GM12892 (cell line): ENCODE results near the gene FOXE1.

Source experiments
- DNase-seq: peaks from one replicate; pipeline ENCODE4 v3.0.0; 2011; ENCODE audit not compliant: insufficient read length
- FAIRE-seq: peaks from 2 replicates; lab custom pipeline; 2011; peaks lifted over from hg19 to GRCh38; lab: Jason Lieb, UNC
- POLR2A ChIP-seq: IDR thresholded peaks from 2 replicates; pipeline ENCODE4 v1.6.1; 2011; ENCODE audit warnings: low read depth, low read length, control low read depth
- POLR2AphosphoS5 ChIP-seq: IDR thresholded peaks from 2 replicates; pipeline ENCODE4 v1.6.1; 2011; ENCODE audit warnings: low read depth, low read length, control low read depth
- TAF1 ChIP-seq: IDR thresholded peaks from 2 replicates; pipeline ENCODE4 v1.6.1; 2011; ENCODE audit warnings: low read depth, mild to moderate bottlenecking, control low read depth, low read length, borderline replicate concordance

The FOXE1 gene

GRCh38 chr9:97873882-97874281 is 20.9 kb downstream of the FOXE1 start:
- no peak for FAIRE-seq
- TF ChIP-seq POLR2A = no peak
- DNase-seq = no peak

- DNase-seq (no peak), FAIRE-seq (no peak)
- TF ChIP-seq TAF1 = no peak
- no peak for TF ChIP-seq POLR2A
- no peak for TF ChIP-seq POLR2AphosphoS5
Measured at GRCh38 chr9:97874624-97875023, 21.6 kb downstream of the FOXE1 start.

GRCh38 chr9:97875111-97875510 is 22.1 kb downstream of the FOXE1 start:
- no peak for TF ChIP-seq POLR2AphosphoS5
- FAIRE-seq (no peak), DNase-seq (no peak)

GRCh38 chr9:97876061-97876460 is 23.0 kb downstream of the FOXE1 start:
- no peak for FAIRE-seq
- no peak for TF ChIP-seq POLR2A
- no peak for TF ChIP-seq TAF1
- no peak for TF ChIP-seq POLR2AphosphoS5
- DNase-seq = no peak

- DNase-seq (no peak), FAIRE-seq (no peak)
- TF ChIP-seq POLR2AphosphoS5 (no peak), TAF1 (no peak), POLR2A (no peak)
Measured at GRCh38 chr9:97880336-97880735, 27.3 kb downstream of the FOXE1 start.

- DNase-seq = peak; percentile 28
- FAIRE-seq = no peak
- no peak for TF ChIP-seq TAF1
- no peak for TF ChIP-seq POLR2AphosphoS5
- TF ChIP-seq POLR2A = no peak
Measured at GRCh38 chr9:97889941-97890887, 37.2 kb downstream of the FOXE1 start.

GRCh38 chr9:97891736-97892135 is 38.7 kb downstream of the FOXE1 start:
- TF ChIP-seq POLR2AphosphoS5 (no peak), POLR2A (no peak), TAF1 (no peak)
- no peak for FAIRE-seq
- DNase-seq = no peak

- no peak for DNase-seq
- no peak for FAIRE-seq
- TF ChIP-seq POLR2A = no peak
- TF ChIP-seq POLR2AphosphoS5 = no peak
- no peak for TF ChIP-seq TAF1
Measured at GRCh38 chr9:97892421-97892820, 39.4 kb downstream of the FOXE1 start.

- no peak for TF ChIP-seq POLR2AphosphoS5
- no peak for TF ChIP-seq POLR2A
- no peak for TF ChIP-seq TAF1
- DNase-seq (no peak), FAIRE-seq (no peak)
Measured at GRCh38 chr9:97895211-97895610, 42.2 kb downstream of the FOXE1 start.

- TF ChIP-seq POLR2A (no peak), POLR2AphosphoS5 (no peak), TAF1 (no peak)
- DNase-seq (no peak), FAIRE-seq (no peak)
Measured at GRCh38 chr9:97895695-97896332, 42.8 kb downstream of the FOXE1 start.

GRCh38 chr9:97900103-97900737 is 47.2 kb downstream of the FOXE1 start:
- TF ChIP-seq POLR2AphosphoS5 (no peak), TAF1 (no peak), POLR2A (no peak)
- FAIRE-seq (peak; percentile 67), DNase-seq (no peak)
